HG02938 (cell line): ENCODE data around the gene OAF.

Experiments
- ATAC-seq: cut with Tn5 transposase; IDR thresholded peaks from one replicate; pipeline ENCODE4 v1.9.1; 2021; ENCODE audit warnings: mild to moderate bottlenecking, moderate library complexity; ENCODE audit not compliant: unreplicated experiment

OAF gene

DNA sequence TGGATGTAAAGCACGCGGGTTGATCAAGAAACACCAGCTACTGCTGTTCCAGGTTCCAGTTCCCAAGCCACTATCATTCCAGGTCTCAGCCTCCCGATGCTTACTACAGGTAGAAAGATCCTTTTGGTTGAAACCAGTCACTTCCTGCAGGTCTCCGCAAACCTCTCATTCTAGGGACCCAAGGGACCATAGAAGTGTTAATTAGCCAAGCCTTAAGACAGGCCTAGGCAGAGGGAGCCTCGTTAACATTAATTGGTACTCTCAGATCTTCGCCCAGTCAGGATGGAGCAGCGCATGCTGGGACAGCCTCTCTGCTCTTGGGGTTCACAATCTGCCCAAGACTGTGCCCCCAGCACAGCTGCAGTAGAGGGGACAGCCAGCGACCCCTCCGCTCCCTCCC lies 11.2 kb upstream of the OAF start:
- ATAC-seq: no peak

GRCh38 chr11:120200677-120201076 lies 10.2 kb upstream of the OAF start:
- ATAC-seq: no peak

GRCh38 chr11:120201653-120202052 lies 9.2 kb upstream of the OAF start:
- no peak for ATAC-seq

DNA sequence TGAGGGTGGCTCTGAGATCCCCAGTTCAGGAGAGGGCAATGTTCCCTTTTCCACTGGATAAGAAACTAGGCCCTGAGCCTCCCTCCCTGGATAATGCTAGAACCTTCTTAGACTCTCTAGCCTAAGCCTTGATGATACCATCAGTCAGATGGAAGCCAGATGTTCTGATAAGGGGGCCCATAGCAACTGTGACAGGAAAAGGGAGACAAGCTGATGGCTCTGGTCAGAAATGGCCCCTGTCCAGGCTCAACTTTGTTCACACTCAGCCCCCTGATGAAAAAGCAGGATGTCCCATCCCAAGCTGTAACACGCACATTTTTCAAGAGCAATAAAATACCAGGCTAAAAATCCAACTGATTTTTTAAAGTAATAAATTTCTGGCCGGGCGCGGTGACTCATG lies 7.2 kb upstream of the OAF start:
- no peak for ATAC-seq

DNA sequence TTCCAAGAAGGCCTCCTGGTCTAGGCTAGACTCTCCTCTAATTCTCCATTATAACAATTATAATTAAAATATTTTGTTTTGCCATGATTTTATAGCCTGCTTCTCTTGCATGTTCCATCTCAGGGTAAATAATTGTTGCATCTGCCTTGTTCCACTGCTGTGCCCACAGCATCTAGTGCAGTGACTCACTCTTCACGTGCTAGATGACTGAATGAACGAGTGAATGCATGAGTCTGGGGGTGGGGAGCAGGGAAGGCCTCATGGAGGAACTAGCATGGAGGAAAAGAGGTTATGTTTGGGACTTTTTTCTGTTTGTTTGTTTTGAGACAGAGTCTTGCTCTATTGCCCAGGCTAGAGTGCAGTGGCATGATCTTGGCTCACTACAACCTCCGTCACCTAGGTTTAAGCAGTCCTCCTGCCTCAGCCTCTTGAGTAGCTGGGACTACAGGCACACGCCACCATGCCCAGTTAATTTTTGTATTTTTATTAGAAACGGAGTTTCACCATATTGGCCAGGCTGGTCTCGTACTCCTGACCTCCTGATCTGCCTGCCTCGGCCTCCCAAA lies 5.2 kb upstream of the OAF start:
- ATAC-seq: no peak

DNA sequence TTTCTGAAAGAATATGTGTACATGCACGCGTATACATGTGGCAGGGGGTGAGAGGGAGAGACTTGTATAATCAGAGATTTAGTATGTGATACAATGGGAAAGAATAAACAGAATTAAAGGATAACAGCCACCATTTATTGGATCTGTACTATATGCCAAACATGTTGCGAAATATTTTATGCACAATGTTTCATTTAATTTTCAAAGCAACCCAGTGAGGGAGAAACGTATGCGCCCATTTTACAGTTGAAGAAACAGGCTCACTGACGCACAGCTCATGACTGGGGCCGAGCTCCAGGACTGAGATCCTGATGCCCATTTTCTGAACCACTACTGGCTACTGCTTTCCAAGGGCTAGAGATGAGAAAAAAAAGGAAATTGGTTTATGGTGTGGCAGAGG lies 3.3 kb upstream of the OAF start:
- no peak for ATAC-seq

- ATAC-seq: no peak
Measured at GRCh38 chr11:120208001-120208441, 2.8 kb upstream of the OAF start.

DNA sequence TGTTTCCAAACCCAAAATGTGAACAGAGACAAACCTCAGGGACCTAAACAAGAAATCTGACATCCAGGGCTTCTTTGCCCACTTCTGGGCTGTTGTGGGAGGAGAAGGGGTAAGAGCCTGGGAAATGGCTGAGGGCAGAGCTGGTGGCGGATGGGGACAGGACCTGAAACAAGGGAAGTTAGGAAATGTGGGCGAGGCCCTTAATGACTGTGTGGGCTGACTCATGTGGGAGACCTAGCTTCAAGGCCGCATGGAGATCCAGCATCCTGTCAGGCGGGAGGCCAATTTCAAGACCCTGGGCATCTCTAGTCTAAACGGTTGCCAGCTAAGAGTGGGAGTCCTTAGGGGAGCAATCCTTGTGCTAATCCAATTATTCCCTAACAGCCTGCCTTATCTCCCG lies 2.1 kb upstream of the OAF start:
- ATAC-seq: no peak

- no peak for ATAC-seq
Measured at GRCh38 chr11:120209746-120210625, 846 bp upstream of the OAF start.

GRCh38 chr11:120211522-120212258 lies 858 bp downstream of the OAF start:
- no peak for ATAC-seq

DNA sequence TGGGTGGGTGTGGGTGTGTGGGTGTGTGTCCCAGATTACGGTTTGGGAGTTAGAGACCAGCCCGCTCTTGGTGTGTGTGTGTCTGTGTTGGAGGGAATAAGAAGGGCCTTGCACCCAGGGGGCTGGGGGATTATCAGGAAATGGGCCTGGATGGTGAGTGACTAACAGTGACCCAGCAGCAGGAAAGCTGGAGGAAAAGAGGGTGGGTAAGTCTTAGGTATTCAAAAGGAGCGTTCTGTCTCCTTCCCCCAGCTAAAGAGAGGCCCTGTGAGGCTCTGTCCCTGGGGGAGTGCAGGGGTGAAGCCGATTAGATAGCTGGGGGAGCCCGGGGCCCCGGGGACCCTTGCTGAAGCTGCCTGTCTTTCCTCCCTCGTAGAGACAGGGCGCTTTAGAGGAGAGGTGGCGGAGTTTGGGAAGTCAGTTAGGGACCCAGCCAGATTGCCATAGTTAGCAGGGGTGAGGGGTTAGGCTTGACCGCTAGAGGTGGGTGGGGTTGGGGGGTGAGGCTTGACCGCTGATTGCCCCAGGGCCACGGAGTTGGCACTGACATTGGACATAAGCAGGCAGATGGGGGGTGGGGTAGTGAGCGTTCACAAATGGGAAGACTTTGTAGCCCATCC lies 1.5 kb downstream of the OAF start:
- no peak for ATAC-seq

GRCh38 chr11:120212926-120213325 lies 2.1 kb downstream of the OAF start:
- ATAC-seq: no peak

GRCh38 chr11:120214581-120214980 lies 3.7 kb downstream of the OAF start:
- no peak for ATAC-seq

DNA sequence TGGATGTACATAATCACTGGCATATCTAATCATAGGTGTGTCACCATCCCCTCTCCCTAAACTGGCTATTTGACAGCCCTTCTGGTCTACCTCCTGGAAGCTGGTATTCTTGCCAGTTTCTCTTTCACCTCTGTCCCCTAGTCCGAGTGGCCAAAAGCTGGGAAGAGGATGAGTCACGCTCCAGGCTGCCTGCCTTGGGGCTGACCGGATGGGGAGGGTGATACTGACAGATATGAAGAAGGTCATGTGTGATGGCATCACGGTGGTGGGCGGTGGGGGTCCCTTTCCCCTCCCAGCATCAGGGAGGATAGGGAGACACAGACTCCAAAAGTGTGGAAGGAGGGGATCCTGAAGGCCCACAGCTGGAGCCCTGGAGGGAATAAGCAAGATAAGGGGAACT lies 4.8 kb downstream of the OAF start:
- no peak for ATAC-seq

GRCh38 chr11:120216426-120217102 lies 5.7 kb downstream of the OAF start:
- ATAC-seq: no peak

- ATAC-seq: no peak
Measured at GRCh38 chr11:120217526-120217925, 6.7 kb downstream of the OAF start.

GRCh38 chr11:120217941-120218694 lies 7.3 kb downstream of the OAF start:
- no peak for ATAC-seq

- ATAC-seq: no peak
Measured at GRCh38 chr11:120218695-120219033, 7.8 kb downstream of the OAF start.

DNA sequence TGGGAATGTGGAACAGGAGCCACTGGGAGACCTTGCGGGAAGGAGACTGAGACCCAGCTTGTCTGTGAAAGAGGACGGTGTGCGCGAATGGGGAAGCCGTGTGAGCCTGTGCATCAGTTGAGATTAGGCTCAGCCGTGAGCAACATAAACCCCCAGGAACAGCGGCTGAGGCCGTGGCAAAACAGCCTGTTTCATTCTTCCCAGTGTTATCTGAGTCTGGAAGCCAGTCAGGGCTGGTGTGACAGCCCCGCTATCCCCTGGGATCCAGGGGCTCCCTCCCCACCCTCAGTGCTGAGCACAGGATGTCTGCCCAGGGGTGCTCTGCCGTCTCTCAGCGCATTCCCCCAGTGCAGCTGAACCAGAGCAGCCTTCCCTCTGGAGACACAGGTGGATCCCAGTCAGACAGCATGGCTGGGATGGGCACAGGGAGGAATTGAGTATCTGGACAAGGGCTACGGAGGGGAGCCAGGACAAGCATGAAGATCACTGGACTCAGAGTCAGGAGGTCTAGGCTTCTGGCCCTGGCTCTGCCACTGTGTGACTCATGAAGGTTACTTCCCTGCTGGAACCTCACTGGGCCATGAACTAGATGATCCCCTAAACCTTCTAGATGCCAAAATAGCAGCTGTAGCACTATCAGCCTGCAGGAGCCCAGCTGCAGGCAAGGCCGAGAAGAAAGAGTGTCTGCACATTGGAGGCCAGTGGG lies 8.6 kb downstream of the OAF start:
- no peak for ATAC-seq
